ENCODE data around the gene SNN.

The SNN gene

GRCh38 chr16:11667824-11668622, at the start of gene SNN:
SNN (plus strand) TSS chr16:11668455; CDS start chr16:11676060, 7,605 bp downstream.
- peak; percentile 92 for DNase-seq

DNA sequence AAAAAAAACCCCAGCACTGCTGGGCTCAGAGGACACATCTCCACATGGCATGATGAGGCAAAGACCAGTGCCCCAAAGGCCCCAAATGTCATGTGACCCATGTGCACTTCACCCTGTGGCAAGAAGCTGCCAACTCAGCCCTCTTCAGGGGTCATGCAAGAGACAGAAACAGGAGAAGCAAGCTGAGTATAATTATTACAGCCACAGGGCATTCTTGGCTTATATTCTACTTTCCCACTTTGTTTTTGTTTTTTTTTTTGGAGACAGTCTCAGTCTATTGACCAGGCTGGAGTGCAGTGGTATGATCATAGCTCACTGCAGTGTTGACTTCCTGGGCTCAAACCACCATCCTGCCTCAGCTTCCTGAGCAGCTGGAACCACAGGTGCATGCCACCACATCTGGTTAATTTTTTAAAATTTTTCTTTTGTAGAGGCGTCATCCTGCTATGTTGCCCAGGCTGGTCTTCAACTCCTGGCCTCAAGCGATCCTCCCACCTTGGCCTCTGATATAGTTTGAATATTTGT, 48.9 kb upstream of the SNN start:
- DNase-seq: no peak

- DNase-seq: no peak
Measured at GRCh38 chr16:11620243-11621003, 47.8 kb upstream of the SNN start.

- no peak for DNase-seq
Measured at GRCh38 chr16:11621539-11621919, 46.7 kb upstream of the SNN start.

DNA sequence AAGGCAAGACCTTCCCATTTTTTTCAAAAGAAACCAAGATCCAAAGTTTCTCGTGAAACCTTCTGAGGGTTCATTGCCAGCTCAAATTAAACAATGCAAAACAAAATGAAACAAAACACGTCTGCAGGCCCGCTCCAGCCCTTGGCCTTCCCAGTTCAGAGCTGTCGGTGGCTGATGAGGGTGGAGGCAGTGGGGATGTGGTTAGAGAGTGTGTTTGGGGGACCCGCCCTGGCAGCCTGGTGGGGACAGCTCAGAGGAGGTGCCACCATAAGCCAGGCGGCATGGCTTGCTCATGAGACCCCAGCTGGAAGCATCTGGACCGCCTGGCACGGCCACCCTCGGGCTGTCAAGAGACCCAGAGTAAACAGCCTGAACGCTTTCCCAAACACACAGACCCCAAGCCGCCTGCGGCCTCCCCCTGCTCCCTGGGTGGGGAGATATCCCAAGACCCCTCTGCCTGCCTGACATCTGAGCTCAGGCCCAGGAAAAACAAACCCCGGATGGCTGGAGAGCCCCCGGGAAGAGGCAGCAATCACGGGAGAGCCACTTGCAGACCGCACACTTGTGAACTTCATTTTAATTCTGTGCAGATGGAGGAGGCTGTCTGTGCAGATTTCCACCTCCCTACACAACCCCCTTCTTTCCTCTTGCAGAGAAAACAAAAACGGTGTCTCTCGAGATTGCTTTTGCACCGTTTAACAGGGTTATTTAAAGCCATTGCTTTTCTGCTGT, 46.2 kb upstream of the SNN start:
- DNase-seq: peak; percentile 74

DNA sequence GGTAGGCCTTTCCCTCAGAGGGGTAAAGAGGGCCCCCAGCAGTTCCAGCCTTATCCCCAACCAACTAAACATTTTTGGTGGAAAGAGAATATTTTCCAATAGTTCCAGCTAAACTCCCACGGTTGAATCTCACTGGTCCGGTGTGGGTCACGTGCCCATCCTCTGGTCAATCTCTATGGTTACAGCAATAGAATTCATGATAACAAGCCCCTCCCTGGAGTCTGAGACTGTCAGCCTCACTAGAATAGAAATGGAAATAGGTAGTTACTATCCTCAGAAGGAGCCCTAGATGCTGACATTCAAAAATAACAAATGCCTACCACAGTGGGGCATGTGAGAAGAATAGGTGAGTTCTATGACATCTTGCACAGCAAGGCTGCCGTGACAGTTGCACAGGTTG, 44.0 kb upstream of the SNN start:
- DNase-seq: no peak

DNA sequence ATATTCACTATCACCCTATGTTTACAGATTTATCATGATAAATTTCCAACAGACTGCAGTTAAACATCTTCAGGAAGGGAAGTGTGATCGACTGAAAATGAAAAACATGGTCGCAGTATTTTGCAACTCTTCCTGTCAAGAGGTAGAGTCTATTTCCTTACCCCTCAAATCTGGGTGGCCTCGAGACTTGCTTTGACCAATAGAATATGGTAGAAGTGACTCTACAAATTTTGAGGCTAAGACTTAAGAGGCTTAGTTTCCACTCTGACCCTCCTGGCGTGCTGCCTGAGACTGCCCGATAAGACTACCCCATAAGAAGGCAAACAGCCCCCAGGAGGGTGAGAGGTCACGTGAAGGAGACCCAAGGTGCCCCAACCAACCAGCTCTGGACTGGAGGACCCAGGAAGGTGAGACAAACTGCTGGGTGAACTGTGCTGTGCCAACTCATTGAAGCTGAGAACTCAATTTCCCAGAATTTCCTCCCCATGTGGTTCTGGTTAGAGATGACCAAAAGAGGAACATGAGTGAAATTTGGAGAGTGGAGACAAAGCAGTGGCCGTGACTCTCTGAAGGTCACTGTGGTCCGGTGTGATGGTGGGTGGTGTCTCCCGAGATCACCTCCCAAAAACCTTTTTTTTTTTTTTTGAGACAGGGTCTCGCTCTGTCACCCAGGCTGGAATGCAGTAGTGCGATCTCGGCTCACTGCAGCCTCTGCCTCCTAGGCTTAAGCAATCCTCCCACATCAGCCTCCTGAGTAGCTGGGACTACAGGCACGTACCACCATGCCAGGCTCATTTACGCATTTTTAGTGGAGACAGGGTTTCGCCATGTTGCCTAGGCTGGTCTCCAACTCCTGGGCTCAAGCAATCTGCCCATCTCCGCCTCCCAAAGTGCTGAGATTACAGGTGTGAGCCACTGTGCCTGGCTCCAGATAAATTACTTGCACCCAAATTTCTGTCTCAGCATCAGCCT, 43.3 kb upstream of the SNN start:
- DNase-seq: no peak

DNA sequence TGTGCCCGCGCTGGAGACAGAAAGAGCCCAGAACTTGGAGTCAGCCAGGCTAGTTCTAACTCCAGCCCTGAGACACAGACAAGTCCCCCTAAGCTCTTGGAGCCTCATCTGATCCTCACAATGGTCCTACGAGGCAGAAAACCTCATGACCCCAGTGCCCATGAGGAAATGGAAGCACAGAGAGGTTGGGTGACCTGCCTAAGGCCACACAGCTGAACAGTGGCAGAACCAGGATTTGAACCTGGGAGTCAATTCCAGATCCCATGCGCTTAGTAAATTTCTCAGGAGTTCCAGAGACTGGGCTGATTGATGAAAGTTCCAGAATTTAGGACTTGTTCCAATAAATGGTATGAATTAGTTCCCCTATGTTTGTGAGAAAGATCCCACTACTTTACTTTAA, 42.5 kb upstream of the SNN start:
- DNase-seq: no peak

- DNase-seq: no peak
Measured at GRCh38 chr16:11626657-11627291, 41.5 kb upstream of the SNN start.

DNA sequence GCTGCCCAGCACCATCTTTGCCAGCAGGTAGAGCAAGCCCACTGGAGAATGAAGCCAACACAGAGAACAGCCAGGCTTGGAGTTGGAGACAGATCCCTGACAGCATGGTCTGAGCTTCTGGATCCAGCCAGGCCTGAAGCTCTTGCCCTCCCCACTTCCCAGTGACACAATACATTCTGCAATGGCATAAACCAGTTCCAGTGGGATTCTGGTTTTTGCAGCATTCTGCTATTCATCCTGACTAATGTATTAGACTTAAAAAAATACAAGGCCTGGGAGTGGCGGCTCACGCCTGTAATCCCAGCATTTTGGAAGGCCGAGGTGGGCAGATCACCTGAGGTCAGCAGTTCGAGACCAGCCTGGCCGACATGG, 41.0 kb upstream of the SNN start:
- DNase-seq: no peak

DNA sequence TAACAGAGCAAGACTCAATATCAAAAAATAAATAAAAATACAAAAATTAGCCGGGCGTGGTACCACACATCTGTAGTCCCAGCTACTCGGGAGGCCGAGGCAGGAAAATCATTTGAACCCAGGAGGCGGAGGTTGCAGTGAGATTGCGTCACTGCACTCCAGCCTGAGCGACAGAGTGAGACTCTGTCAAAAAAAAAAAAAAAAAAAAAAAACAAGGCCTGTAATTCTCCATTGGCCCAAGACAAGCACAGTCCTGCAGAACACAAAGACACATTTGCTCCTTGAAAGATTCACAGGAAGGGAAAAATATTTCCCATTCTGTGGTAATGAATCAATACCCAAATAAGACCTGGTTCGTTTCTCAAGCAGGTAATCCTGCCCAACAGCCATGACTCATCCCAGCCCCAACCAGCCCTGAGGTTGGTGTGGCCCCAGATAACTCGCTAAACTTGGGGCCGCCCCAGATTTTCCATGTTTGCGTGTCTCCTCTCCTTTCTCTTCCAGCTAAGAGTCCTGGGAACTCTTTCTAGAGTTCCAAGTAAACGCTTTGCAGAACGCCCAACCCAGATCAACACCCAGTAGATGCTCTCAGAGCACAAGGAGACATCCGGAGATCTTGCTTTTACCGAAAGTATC, 40.3 kb upstream of the SNN start:
- DNase-seq: no peak

DNA sequence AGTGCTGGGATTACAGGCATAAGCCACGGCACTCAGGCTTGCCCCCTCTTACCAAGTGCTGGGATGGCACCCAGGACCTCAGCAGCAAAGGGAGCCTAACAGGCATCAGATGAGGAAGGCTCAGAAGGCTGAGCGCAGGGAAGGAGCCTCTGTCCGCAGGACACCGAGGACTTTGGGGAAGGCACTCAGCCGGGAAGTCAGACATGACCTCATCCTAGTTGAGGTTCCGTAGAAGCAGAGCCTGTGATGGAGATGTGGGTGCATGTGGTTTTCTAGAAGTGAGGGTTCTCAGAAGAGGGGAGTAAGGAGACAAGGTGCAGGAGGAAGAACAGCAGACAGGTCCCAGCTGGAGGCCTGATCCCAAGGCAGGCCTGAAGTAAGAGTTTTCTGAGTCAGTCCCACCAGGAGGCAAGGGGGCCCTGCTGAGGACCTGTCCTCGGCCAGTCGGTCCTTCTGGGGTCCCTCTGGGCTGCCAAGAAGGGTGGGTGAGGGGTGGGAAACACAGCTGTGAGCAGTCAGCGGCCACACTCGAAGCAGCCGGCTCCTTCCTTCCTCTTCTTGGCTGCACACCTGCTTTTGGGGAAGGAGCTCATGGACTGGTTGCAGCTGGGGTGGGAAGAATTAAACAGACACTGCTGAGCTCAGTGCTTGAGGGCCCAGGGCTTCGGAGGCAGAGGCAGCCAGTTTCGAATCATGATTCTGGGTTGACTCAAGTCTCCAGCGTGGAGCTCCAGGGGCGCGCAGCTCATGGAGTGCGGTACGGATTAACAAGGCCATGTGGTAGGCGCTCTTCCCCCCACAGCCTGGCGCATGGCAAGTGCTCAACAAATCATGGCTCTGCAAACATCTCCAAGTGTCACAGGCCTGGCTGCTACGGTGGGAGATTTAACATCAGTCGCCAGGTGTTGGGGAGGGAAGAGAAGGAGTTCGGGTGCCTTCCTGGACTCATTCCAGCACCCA, 38.9 kb upstream of the SNN start:
- DNase-seq: no peak

DNA sequence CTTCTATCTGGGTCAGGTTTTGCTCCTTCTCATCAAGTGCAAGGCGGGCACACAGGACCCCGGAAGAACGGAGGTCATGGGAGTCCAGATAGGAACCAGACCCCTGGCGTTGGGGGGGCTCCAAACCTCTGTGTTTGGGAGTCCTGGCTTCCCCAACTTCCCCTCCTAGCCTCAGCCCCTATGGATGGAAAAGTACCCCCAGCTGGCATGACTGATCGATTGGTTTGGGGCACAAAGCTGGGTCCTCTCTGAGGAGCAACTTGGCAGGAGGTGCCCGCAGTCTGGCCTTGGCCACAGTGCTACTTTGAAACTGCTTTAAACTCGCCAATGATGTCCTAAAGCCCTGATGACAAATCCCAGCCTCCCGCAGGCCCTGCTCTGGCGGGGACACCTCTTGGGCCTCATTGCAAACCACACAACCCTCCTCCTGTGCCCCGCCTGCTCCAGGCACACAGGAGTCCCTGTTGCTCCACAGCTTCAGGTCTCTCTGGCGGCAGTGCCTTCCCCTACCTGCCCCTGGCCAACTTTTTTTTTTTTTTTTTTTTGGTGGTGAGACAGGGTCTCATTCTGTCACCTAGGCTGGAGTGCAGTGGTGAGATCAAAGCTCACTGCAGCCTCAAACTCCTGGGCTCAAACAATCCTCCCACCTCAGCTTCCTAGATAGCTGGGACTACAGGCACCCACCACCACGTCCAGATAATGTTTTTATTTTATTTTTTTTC, 38.0 kb upstream of the SNN start:
- DNase-seq: no peak

- no peak for DNase-seq
Measured at GRCh38 chr16:11630768-11631056, 37.5 kb upstream of the SNN start.

DNA sequence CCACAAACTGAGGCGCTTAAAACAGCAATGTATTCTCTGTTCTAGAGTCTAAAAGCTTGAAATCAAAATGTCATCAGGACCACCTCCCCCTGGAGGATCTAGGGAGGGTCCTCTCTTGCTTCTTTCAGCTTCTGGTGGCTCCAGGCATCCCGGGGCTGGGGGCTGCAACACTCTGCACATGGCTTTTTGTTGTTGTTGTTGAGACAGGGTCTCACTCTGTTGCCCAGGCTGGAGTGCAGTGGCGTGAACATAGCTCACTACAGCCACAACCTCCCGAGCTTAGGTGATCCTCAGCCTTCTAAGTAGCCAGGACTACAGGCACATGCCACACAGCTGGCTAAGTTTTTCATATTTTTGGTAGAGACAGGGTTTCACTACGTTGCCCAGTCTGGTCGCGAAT, 37.0 kb upstream of the SNN start:
- no peak for DNase-seq

- no peak for DNase-seq
Measured at GRCh38 chr16:11632455-11632939, 35.8 kb upstream of the SNN start.

DNA sequence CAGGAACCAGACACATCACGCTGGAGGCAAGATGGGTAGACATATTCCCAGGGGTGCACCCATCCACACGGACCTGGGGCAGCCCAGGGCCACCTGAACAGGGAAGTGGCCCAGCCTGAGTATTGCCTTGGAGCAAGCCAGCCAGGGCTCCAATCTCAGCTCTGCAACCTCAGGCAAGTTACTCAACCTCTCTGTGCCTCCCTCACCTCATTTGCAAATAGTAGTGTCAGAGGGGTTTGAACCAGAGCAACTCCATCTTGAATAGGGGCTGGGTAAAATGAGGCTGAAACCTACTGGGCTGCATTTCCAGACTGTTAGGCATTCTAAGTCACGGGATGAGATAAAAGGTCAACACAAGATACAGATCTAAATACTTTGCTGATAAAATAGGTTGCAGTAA, 35.1 kb upstream of the SNN start:
- no peak for DNase-seq

- no peak for DNase-seq
Measured at GRCh38 chr16:11634312-11634711, 33.9 kb upstream of the SNN start.

DNA sequence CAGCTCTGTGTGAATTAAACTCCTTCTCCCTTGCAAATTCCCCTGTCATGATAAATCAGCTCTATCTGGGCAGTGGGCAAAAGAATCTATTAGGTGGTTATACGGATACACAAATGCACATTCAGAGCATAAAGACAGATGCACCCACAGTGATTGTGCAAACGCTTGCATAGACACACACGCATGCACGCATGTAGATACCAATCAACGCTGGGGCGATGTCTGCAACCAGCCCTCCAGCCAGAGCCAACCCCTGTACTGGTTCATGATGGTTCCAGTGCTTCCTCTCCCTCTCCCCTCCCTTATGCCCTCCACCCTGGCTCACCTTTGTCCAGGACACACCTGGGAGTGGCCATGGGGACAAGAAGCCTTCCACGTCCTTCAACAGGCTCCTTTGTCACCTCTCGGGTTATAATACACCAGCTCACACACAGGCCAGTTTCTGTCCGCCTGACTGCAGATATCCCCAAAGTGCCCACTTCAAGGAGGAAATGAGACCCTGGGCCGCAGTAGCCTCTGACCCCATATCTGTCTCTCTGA, 33.1 kb upstream of the SNN start:
- DNase-seq: no peak
